ENCODE measurements around the gene CRIP2. TPM values are rescaled to one million over a fixed set of nuclear protein-coding genes. Genes with fewer than 3 reads are reported as not detected.

CRIP2 gene
- total and polyA plus RNA-seq, 7 donors, result 23.1 to 71.8 (median 32.2) TPM

GRCh38 chr14:105490572-105491365 lies 16.1 kb downstream of the CRIP2 start, which contains the start of gene TEDC1:
Gene TEDC1 (plus strand): TSS chr14:105491246. CDS start chr14:105491376, 130 bp downstream.
- peak; percentile 86 for TF ChIP-seq CTCF (IDR thresholded peaks at IDR 0.05)
- Histone ChIP-seq H3K4me3 (peak within 1 kb of the TSS; percentile 75), H3K9me3 (no peaks in the 10 kb centered on the region), H3K27ac (peak within 1 kb of the TSS; percentile 83), H3K4me1 (peaks cover 13% of the 10 kb centered on the region), H3K36me3 (ENCODE audit: insufficient read depth in 1 of 2, low read depth in 1 of 2) (no peaks in the 10 kb centered on the region), H3K27me3 (ENCODE audit: insufficient read depth in 3 of 3, low read length in 2 of 3) (peaks cover 0 to 17% (median 0%) of the 10 kb centered on the region in 3 donors)
- ATAC-seq (peak; percentile 88 to 90 (median 89)), DNase-seq (peak; percentile 100)
- intact Hi-C loops (cut with DNase I), result loop anchor here (5.0 to 10.0 kb wide), 2 partner anchors 37 to 806 kb away; partner anchors contain the start of genes INF2 (in 1 of the 2) and TMEM121 (in 1 of the 2)
- WGBS, 3 donors, result 0% methylated on average over 73 to 94 of the region's 94 CpGs

GRCh38 chr14:105491366-105491973 lies 16.8 kb downstream of the CRIP2 start:
- Histone ChIP-seq H3K27me3 (ENCODE audit: insufficient read depth in 3 of 3, low read length in 2 of 3) (peaks cover 0 to 10% (median 0%) of the 10 kb centered on the region in 3 donors), H3K4me3 (peak overlapping the region; percentile 75), H3K9me3 (no peaks in the 10 kb centered on the region), H3K4me1 (peaks cover 19% of the 10 kb centered on the region), H3K36me3 (ENCODE audit: insufficient read depth in 1 of 2, low read depth in 1 of 2) (no peaks in the 10 kb centered on the region), H3K27ac (peak overlapping the region; percentile 82)
- TF ChIP-seq CTCF (IDR thresholded peaks at IDR 0.05), result no peak
- ATAC-seq, result peak; percentile 2 to 27 (median 20)
- WGBS, 3 donors, result 1 to 2% (median 1%) methylated on average over 34 to 53 of the region's 53 CpGs
- DNase-seq, result peak; percentile 74 to 90
- intact Hi-C loops (cut with DNase I), result loop anchor here (5.0 to 10.0 kb wide), 2 partner anchors 36 to 807 kb away; partner anchors contain the start of genes INF2 (in 1 of the 2) and TMEM121 (in 1 of the 2)

GRCh38 chr14:105492031-105492970 lies 17.7 kb downstream of the CRIP2 start:
- intact Hi-C loops (cut with DNase I), result loop anchor here (5.0 to 10.0 kb wide), 2 partner anchors 35 to 808 kb away; partner anchors contain the start of genes INF2 (in 1 of the 2) and TMEM121 (in 1 of the 2)
- H3K27ac ChIP-seq, result no peak overlapping the region
- peaks cover 19% of the 10 kb centered on the region for H3K4me1 ChIP-seq

More at GRCh38 chr14:105492031-105492970, 17.7 kb downstream of the CRIP2 start:
- no peaks in the 10 kb centered on the region for H3K36me3 ChIP-seq (ENCODE audit: insufficient read depth in 1 of 2, low read depth in 1 of 2)
- DNase-seq, result peak; percentile 34 to 70
- peak overlapping the region; percentile 75 for H3K4me3 ChIP-seq
- no peaks in the 10 kb centered on the region for H3K9me3 ChIP-seq
- WGBS, 3 donors, result 51 to 62% (median 51%) methylated on average over 24 of the region's 24 CpGs
- peaks cover 0 to 5% (median 0%) of the 10 kb centered on the region in 3 donors for H3K27me3 ChIP-seq (ENCODE audit: insufficient read depth in 3 of 3, low read length in 2 of 3)
- ATAC-seq, result no peak
- TF ChIP-seq CTCF (IDR thresholded peaks at IDR 0.05), result no peak
